ENCODE results near the gene ABR.
A peak's percentile ranks its signal among the peaks of the same experiment; 100 is the strongest.
"Not testable (repeated sequence)": the region's sequence is repeated elsewhere in the genome, so short reads cannot be mapped to it uniquely, and the experiment has no call there.

Gene ABR

DNA sequence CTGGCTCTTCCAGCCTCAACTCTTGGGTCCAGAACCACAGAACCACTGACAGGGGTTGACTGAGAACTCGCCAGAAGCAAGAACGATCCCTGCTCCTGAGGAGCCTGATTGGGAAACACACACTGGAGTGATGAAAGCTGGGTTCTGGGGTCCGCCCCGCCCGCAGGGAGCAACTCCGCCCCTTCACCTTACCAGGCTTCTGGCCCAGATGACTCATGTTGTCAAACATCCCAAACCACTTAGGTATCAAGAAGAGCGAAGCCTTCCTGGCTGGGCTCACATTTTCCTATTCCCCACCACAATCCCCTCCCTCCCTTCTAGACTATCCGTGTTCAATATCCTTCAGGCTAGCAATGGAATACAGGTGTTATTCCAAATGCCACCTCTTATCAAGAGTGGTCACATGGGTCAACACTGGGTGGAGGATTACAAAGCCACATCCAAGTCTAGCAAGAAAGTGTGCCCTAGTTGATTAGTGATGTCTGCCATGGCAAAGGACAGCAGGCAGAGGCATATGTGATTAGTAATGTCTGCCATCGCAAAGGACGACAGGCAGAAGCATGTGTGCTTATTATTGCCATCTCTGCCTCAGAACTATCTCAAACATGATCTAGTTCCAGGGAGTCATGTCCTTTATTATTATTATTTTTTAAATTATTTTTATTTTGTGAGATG, 112.4 kb downstream of the ABR start:
- DNase-seq: no peak

GRCh38 chr17:1065416-1065815, 114.4 kb downstream of the ABR start:
- DNase-seq: not testable (repeated sequence)

DNA sequence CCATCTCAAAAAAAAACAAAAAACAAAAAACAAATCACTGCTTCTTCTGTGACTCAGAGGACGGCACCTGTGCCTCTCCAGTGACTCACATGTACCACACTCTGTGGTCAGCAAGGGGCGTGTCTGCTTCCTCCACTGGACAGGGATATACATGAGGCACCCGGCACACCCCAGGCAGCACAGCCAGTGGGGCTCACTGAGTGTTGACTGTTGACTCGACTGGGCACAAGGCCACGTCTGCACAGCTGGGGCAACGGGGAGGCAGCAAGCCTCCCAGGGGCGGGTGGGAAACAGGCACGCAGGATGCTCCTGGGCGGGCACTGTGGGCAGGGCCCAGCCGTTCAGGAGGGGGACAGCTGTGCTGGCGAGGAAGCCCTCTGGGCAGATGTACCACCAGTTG, 118.8 kb downstream of the ABR start:
- DNase-seq: no peak

GRCh38 chr17:1059131-1059795, 120.5 kb downstream of the ABR start:
- DNase-seq: no peak

DNA sequence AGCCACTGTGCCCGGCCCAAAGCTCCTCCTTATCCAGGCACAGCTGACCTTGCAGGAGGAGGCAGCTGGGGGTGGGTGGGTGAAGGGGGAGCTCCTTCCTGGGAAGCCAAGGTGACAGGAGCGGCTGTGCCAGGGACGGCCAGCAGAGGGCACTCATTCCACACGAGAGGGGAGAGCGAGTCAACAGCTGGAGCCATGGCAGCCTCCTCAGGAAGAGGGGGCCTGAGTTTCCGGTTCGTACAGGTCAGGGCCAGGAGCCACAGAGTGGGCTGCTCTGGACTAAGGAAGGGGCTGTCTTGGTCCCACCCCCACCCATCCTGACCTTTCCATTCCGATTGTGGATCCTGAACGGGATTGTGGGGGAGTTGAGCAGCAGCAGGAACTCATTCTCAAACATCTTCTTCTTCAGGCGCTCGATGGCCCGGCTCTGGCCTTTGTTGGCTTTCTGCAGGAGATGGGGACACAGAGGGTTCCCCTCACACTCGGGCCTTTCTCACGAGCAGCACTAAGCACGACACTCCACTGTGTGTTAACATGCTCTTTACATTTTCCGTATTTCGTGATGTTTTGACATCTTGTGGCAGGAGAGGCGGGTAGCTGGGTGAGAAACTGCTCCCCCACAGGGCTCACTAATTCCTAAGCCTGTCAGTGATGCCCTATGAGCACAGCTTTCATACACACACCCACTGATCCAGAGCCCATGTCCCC, 121.2 kb downstream of the ABR start:
- DNase-seq: peak; percentile 47

DNA sequence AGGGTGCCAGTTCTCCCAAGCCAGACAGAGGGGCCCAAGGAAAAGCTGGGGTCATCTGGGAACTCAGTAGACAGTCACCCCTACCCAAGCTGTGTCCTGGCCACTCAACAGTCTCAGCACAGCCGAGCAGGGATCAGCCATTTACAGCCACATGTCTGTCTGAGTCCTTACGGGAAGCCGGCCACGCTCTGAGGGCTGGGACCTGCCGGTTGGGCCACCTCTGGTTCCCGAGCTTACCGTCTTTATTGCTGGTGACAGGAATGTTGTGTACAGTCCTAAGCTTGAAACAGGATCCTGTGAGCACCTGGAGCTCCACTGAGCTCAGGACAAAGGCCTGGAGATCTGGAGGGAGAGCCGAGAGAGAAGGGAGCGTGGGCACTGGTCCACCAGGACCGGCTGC, 123.0 kb downstream of the ABR start:
- DNase-seq: no peak

- DNase-seq: peak; percentile 49
Measured at GRCh38 chr17:1055751-1056645, 123.8 kb downstream of the ABR start.

GRCh38 chr17:1055231-1055630, 124.5 kb downstream of the ABR start:
- DNase-seq: no peak

DNA sequence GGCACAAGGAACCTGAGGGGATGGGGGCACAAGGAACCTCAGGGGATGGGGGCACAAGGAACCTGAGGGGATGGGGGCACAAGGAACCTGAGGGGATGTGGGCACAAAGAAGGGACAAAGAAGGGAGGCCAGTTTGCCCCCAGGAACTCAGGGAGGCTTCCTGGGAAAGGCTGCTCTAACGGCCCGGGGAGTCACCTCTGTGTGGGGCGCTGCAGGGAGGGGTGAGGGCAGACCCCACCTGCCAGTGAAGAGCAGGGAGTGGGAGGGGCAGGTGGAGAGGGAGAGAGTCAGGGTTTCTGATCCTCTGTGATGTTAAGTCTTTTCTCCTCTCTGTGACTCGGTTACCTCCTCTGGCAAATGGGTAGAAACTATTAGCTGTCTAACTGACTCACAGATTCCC, 125.1 kb downstream of the ABR start:
- DNase-seq: no peak

DNA sequence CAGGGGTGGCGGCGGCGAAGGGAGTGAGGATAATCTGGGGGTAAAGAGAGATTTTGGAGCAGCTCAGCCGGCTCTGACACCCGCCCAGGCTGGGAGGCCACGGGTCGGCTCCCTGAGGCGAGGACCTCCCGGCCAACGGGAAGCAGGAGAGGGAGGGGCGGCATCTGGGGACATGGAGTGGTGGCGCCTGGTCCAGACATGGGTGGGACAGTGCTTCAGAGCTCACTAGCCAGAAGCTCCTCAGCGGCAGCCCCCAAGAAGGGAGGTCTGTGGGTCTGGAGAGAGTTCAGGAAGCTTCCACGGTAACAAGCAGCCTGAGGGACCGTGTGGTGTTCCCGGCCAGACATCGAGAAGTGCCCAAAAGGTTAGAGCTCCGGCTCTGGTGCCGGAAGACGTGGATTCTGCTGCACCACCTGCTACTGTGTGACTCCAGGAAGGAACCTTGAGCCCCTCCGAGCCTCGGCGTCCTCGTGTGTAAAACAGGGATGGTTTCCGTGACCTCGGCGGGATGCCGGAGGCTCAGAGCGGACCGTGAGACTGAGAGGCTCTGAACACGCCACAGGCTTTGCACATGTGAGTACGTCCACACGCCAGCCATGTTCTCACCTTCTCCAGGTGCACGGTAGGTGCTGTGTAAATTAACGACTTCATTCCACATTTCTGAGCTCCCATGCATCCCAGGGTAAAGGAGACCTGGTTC, 126.0 kb downstream of the ABR start:
- no peak for DNase-seq

- DNase-seq: no peak
Measured at GRCh38 chr17:1050996-1051925, 128.5 kb downstream of the ABR start.

DNA sequence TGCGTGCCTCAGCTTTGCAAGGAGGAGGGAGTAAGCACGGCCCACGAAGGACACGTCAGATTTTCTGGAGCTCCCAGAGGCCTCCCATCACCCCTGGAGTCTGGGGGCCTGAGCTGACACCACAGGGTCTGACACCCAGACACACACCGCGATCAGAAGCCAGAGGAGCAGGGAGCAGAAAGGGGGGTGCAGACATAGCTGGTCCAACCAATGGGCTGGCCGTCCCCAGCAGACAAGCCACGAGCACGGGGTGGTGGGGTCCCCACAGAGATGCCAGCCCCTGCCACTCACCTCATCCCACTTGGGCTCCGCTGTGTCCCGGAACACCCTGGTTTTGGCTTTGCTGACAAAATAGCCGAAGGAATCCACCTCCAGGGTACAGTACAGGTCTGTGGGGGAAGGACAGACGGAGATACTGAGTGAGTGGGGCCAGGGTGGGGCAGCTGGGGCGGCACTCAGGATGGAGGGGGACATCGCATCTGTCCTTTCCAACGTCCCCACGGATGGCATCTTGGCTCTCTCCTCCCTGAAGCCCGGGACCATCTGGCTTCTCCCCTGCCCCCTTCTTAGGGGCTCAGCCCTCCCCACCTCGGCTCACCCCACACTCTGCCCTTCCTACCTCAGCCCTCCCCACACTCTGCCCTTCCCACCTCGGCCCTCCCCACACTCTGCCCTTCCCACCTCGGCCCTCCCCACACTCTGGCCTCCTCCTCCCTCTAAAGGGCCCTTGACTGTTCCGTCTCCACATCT, 129.4 kb downstream of the ABR start:
- DNase-seq: no peak

DNA sequence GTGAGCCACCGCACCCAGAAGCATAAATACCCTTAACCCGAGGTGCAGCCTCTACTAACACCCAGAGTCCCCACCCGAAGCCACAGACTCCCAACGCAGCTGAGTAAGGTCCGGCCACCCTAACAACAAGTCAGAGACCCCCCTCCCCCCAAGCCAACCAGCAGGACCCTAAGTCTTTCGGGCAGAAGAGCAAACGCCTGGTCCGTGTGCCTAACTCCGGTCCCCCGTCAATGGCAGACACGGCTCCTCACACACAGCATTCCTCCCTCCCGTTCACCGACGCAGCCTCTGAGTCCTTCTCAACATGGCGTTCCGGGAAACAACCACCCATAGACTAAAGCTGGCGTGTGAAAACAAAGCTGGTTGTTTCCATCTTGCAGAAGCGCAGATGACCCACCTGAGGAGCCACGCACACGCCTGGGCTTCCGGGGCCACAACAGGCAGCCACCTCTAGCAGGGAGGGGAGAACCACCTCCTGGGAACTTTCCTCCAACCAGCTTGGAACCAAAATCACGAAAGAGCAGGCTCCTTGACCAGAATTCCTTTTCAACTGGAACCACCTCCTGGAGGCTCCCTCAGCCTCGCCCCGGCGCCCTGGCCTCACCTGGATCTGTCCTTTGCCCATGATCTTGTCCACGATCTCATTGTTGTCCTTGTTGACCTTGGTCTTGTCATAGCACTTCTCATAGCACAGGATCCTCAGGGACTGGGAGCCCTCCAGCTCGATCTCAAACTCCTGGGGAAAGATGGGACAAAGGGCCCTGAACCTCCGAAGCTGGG, 130.1 kb downstream of the ABR start:
- DNase-seq: no peak

DNA sequence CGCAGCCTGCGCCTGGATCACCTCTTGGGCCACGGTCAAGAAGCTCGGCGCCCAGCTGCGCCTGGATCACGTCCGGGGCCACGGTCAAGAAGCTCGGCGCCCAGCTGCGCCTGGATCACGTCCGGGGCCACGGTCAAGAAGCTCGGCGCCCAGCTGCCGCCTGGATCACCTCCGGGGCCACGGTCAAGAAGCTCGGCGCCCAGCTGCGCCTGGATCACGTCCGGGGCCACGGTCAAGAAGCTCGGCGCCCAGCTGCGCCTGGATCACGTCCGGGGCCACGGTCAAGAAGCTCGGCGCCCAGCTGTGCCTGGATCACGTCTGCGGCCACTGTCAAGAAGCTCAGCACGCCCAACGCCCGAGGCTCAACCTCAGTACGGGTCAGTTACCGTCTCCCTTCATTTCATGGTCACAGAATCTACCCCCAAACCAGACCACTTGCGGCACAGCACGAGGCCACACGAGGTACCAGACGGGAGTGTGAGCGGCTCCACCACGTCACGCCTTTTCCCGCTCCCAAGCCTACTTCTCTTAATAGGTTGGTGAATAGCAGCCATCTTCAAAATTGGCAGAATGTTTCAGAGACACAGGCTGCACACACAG, 131.2 kb downstream of the ABR start:
- not testable (repeated sequence) for DNase-seq

DNA sequence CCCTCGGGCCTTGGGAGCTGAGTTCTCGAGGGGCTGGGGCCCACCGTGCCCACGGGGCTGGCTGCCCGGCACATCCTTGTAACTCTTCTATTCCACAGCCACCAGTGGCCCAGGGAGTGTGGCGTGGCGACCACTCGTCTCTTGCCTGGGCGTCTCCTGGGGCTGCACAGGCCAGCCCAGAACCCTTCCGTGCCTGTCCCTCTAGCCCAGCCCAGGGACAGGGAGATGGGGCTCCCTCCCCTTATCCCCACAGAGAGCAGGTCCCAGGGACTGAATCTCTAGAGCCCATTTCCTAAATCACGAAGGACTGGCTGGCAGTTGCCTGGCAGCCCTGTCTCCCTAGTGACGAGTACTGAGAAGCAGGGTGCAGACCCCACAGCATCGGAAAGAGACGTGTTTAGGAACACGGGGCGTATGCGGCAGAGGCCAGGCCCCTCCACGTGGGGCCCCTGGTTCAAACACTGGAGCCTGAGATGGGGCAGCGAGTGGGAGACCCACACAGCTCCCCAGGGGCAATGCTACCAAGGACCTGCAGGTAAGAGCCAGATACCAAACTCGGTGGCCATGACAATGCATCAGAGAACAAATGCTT, 131.8 kb downstream of the ABR start:
- no peak for DNase-seq

GRCh38 chr17:1047177-1047878, 132.5 kb downstream of the ABR start:
- no peak for DNase-seq

GRCh38 chr17:1045456-1045855, 134.3 kb downstream of the ABR start:
- no peak for DNase-seq

- not testable (repeated sequence) for DNase-seq
Measured at GRCh38 chr17:1044387-1045009, 135.3 kb downstream of the ABR start.

Measured in hematopoietic multipotent progenitor cell treated with erythropoietin and hydrocortisone succinate and interleukin-3 and kit ligand, for 8 days (in vitro differentiated cells).